GM18868 (cell line): ENCODE measurements around the gene SERTAD2.

Experiments
- ATAC-seq: cut with Tn5 transposase; IDR thresholded peaks from one replicate; pipeline ENCODE4 v1.9.1; 2021; ENCODE audit warnings: mild to moderate bottlenecking, moderate library complexity; ENCODE audit not compliant: unreplicated experiment

Gene SERTAD2

DNA sequence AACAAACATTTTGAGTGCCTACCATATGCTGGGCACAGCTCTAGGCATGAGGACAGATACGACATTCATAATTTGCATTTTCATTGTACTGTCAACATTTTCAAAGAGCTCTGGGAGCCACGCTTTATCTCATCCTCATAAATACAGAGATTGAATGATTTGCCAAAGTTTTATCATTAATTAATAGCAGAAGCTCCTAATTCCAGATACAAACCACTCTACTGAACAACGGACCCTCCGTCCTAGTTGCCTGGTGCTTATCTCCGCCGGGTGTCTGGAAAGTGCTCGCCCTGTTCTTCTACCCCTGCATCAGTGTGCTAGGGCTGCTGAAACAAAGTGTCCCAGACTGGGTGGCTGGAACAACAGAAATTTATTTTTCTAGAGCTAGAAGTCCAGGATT is 23.8 kb downstream of the SERTAD2 start:
- ATAC-seq: no peak

DNA sequence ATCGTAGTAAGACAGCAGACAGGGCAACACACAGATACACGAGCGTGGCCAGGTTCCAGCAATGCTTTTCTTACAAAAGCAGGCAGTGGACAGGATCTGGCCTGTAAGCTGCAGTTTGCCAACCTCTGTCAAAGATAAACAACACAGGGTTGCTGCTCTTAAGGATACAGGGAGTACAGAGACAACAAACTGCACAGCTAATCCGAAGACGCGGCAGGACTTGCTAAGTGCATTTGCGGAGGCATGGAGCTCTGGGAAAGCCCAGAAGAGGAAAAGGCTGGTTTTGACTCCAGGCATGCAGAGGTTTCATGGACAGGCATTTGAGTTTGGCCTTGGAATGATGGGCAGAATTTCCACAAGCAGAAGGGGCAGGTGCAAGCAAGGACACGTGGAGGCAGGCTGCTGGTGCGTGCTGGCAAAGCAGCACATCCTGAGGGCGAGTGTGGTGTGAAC is 24.4 kb downstream of the SERTAD2 start:
- ATAC-seq: no peak

GRCh38 chr2:64627860-64628841 is 25.6 kb downstream of the SERTAD2 start:
- ATAC-seq: no peak

DNA sequence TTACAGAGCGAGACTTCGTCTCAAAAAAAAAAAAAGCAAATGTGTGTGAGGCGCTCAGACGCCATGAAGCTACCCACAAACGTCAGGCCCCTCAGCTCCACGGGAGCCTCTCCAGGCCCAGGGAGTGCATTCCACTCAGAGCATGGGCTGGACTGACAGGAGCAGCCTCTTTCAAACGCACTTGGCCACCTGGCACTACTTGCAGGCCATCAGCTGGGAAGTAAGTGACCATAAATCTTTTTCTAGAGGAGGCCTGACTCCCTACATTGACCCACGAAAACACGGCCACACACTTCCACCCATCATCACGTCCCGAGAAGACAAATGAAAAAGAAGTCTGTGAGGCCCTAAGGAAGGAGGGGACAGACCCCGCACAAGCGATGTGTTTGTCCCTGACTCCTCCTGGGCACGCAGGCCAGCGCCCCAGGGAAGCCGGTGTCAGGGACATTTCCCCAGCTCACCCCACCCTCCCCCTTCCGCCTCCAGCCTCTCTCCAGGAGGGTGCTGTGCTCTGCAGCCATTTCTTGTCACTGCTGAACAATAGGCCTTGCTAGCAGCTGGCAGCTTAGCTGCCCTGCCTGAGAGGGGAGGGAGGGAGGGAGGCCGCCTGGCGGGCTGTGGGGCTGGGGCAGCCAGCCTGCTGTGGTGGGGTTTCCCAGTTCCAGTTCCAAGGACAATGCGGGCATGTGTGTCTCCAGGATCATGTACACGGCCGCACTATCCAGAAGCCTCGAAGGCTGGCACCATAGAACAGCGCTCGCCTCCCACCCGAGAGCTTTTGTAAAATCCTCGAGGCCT is 26.6 kb downstream of the SERTAD2 start:
- no peak for ATAC-seq

DNA sequence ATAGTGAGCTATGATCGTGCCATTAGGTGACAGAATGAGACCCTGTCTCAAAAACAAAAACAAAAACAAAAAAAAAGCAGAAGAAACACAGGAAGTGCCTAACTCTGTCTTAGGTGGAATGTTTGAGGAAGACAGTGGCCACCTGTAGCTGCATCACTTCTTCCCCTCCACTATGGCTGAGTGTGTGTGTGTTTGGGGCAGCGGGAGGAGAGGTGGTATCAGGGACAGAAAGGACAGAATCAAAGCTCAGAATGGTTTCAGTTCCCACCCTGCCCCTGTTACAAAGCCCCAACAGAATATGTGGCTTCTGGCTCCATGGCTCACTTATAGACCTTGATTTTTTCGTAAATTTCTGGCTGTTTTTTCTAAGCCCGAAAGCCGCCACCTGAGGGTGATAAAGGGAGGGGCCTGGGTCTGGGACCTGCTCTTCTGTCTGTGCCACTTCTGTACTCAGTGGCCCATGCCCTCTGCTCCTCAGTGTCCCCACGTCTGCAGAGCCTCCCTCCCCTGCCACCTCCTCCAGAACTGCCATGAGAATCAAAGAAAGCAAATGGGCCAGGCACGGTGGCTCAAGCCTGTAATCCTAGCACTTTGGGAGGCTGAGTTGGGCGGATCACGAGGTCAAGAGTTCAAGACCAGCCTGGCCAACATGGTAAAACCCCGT is 27.4 kb downstream of the SERTAD2 start:
- ATAC-seq: no peak

- ATAC-seq: no peak
Observed at GRCh38 chr2:64625299-64626145, 28.2 kb downstream of the SERTAD2 start.

DNA sequence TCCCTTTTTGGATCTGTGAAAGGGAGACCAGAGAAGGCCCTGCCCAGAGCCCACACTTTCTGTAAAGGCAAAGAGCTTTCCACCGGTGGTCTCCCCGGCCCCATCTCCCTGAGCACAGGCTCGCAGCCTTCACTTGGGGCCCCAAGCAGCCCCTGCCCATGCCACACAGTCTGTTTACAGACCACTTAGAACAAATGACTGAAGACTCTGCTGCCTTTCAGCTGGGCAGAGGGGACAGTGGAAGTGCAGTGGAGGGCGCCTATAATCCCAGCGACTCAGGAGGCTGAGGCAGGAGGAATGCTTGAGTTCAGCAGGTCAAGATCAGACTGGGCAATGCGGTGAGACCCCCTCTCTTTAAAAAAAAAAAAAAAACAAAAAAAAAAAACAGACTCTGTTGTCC is 28.9 kb downstream of the SERTAD2 start:
- no peak for ATAC-seq

GRCh38 chr2:64624108-64624610 is 29.6 kb downstream of the SERTAD2 start:
- ATAC-seq: no peak

GRCh38 chr2:64623242-64623850 is 30.4 kb downstream of the SERTAD2 start:
- no peak for ATAC-seq

- ATAC-seq: no peak
Observed at GRCh38 chr2:64622443-64623241, 31.1 kb downstream of the SERTAD2 start.

DNA sequence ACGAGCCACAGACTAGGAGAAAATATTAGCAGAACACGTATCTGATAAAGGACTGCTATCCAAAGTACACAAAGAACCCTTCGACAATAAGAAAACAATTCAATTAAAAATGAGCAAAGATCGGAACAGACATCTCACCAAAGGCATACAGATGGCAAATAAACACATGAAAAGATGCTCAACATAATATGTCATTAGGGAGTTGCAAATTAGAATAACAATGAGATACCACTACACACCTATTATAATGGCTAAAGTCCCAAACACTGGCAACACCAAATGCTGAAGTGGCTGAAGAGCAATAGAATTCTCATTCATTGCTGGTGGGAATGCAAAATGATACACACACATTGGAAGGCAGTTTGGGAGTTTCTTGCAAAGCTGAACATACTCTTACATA is 33.1 kb downstream of the SERTAD2 start:
- no peak for ATAC-seq

- ATAC-seq: no peak
Observed at GRCh38 chr2:64617631-64618151, 36.0 kb downstream of the SERTAD2 start.

DNA sequence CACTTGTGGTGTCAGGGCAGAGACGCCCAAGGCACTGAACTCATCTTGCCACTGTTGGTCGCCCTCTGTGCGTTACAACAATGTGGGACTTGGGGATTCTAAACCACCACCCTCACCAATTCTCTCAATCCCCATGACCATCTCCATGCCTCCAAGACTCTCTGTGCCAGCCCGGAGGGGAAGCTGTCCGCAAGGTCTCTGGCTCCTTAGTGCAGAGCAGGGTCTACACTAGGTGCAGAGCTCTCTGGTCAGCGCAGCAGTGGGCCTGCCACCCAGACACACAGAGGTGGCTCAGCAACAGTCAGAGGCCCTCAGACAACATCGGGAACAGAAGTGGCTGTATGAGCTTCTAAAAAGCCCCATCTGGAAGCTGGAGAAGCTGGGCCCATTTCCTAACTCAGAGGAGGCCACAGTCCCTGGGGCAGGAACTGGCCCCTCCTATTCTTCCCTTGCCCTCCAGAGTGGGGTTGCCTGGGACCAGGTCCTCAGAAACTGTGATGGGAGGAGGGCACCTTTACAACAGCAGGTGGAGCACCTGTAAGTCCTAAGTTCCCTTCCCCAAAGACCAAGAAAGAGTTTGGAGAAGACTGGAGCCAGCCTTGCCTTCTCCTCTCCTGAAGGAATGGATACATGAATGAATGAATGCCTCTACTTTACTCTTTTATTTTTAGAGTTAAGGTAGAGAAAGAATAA is 37.7 kb downstream of the SERTAD2 start:
- no peak for ATAC-seq

DNA sequence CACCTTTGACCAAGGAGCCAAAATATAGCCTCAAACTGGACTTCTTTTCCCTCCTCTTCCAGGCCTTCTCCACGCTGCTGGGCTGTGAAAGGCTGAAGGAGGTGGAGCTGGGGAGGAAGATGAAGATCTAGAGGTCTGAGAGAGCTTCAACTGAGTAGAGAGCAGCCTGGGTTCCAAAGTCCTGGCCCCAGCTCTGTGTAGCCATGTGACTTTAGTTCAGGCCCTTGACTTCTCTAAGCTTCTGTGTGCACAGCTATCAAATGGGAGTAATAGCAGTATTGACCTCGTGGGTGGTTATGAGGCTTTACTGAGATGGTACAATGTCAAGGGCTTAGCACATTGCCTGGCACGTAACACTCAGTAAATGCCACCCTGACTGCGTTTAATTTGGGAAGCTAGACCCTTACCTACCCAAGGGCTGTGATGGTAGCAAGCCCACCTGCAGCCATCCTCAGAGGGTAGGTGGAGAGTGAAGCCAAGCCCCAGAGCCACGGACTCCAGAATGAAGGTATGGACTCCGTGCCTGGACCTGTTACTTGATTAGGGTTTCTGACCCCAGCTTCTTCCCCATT is 38.4 kb downstream of the SERTAD2 start:
- ATAC-seq: no peak

DNA sequence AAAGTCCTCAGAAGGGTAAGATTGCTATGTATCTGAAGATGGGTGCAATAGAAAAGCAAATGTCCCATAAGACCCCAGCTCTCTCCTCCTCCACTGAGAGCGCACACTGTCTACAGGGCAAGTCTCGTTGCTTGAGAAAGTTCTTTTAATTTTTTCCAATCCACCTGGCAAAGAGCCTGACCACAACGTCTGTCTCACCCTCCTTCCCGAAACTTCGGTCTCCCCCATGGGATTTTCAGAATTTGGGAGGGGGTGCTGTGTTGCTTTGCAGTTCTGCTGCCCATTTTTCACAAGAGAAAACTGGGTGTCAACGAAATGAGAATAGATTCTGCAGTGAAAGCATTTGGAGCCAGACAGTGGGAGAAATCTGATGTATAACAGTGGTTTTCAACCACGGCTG is 40.4 kb downstream of the SERTAD2 start:
- ATAC-seq: no peak

DNA sequence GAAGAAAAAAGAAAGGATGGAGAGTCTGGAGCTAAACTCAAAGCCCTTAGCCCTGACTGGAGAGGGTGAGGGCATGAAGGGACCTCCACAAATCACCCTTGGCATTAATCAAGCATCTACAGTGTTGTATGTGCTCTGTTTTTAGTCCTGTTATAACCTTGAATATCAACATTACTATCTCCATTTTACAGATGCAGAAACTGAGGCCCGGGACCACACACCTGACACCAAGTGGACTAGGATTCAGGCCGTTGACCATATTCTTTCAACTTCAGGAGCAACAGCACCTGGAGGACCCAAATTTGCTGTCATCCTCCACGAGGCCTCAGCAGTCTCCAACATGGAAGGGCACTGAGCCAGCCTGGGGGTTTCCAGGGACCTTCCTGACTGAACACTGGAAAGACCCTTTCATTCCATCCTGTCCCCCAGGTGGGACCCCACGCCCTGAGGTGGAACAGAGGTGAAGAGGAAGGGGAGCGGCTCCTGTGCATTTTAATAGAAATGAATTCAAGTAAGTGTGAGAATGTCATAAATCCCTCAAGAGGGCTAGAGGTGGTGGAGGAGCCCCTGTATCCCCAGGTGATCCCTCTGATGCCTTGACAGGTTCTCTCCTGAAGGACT is 41.0 kb downstream of the SERTAD2 start:
- ATAC-seq: no peak

DNA sequence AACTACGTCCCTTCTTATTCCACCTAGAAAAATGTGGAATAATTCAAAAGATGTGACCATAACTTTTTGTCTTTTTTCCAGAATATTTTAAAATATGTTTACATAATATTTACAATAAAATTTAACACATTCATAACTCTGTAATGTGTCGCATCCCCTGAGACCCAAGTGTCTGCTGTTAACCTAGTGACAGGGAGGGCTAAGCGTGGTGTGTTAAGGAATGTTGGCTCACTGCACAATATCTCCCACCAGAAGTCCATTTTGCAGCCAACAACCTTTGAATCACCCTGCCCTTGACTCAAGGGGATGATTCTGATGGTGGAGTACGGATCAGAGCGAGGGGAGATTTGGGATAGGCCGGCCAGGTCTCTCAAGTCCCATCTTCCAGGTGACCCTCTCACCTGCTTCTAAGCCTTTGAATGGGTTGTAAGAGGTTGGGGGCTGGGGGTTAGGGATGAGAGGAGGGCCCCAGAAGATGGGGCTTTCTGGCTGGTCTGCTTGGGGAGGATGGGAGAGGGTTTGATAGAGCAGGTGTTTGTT is 43.3 kb downstream of the SERTAD2 start:
- no peak for ATAC-seq
